Fibroblast of the aortic adventitia (primary cell): ENCODE data around the gene ZFPL1. TPM values are rescaled to one million over a fixed set of nuclear protein-coding genes. Genes with fewer than 3 reads are reported as not detected.

Source experiments
- DNase-seq: peaks from one replicate; pipeline ENCODE4 v3.0.0-alpha.2; 2010; ENCODE audit warnings: low read depth
- H3K4me3 ChIP-seq: 2 replicates; pipeline ENCODE4 v1.5.1; 2011; ENCODE audit warnings: low read depth, mild to moderate bottlenecking, control low read depth, low read length, moderate library complexity
- CTCF ChIP-seq: IDR thresholded peaks from 2 replicates; pipeline ENCODE4 v1.5.1; 2011; ENCODE audit warnings: mild to moderate bottlenecking, low read length, control low read depth, inconsistent platforms; ENCODE audit not compliant: insufficient read depth
- total RNA-seq: library from RNA; depleted of rRNA; stranded (reverse); fragments of >200 nt; gene quantifications from 2 replicates; pipeline ENCODE4 v1.2.3, GENCODE V29; 2012; ENCODE audit warnings: low replicate concordance

ZFPL1 gene
- total RNA-seq = 9.6 and 42.5 TPM in 2 replicates

GRCh38 chr11:65083834-65084597, at the start of gene ZFPL1, which contains the start of gene CDCA5:
Gene ZFPL1, plus strand, starts transcription at chr11:65084222. Its CDS starts 477 bp downstream, at chr11:65084699.
Gene CDCA5, minus strand, starts transcription at chr11:65084040. Its CDS starts 62 bp downstream, at chr11:65083978.
- no peak for TF ChIP-seq CTCF
- peak; percentile 95 for DNase-seq
- peak within 1 kb of the TSS; percentile 95 for H3K4me3 ChIP-seq

GRCh38 chr11:65034423-65034822, 49.6 kb upstream of the ZFPL1 start:
- no peak for DNase-seq
- TF ChIP-seq CTCF = no peak
- no peak overlapping the region for H3K4me3 ChIP-seq

GRCh38 chr11:65035579-65035978, 48.4 kb upstream of the ZFPL1 start:
- no peak for DNase-seq
- H3K4me3 ChIP-seq = no peak overlapping the region
- TF ChIP-seq CTCF = no peak

GRCh38 chr11:65036931-65037330, 47.1 kb upstream of the ZFPL1 start:
- H3K4me3 ChIP-seq = no peak overlapping the region
- no peak for DNase-seq
- TF ChIP-seq CTCF = no peak

- H3K4me3 ChIP-seq = peak overlapping the region; percentile 76
- no peak for DNase-seq
- TF ChIP-seq CTCF = no peak
These were observed 43.5 kb upstream of the ZFPL1 start for GRCh38 chr11:65040520-65040846.

GRCh38 chr11:65040847-65041622, 43.0 kb upstream of the ZFPL1 start, which contains the start of gene SAC3D1:
Gene SAC3D1, plus strand, starts transcription at chr11:65041210. Its CDS starts 83 bp downstream, at chr11:65041293.
- TF ChIP-seq CTCF = no peak
- H3K4me3 ChIP-seq = peak within 1 kb of the TSS; percentile 76
- peak; percentile 92 for DNase-seq
